DMS 273 (cell line): ENCODE measurements around the gene RIOK1.
"Not testable (repeated sequence)": the region's sequence is repeated elsewhere in the genome, so short reads cannot be mapped to it uniquely, and the experiment has no call there.

Experiments
- DNase-seq: peaks from one replicate; lab custom pipeline; 2025; ENCODE audit not compliant: unreplicated experiment; lab: John Stamatoyannopoulos, UW

The RIOK1 gene

DNA sequence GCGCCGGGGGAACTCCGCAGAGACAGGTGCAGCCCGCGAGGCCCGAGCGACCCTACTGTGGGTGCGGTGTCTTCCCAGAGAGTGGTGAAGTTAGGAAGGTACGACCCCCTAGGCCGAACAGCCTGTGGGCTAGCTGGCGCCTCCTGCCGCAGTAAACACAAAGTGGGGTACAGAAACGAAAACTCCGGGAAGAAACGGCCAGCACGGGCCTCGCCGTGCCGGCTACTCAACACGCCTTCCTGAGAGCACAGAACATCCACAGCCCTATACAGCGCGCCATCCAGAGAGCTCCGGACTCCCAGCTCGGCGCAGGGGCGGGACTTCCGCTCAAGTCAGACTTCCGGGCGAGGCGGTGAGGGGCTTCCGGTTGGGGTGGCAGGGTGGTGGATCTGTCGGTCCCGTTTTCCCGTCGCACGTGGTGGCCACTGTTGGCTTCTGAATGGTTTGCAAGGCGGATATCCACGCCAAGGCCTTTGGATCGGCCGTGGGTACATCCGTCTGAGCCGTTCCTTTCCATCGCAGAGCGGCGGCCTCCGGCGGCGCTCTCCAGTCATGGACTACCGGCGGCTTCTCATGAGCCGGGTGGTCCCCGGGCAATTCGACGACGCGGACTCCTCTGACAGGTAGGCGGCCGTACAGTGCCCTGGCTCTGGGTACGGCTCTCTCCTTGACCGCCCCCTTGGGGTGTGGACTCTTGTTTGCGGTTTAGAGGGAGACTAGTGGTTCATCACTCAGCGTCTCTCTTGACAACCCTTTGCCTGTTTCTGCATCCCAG is at the start of gene RIOK1, which contains the start of gene CAGE1:
Gene RIOK1 (plus strand): TSS at position 358 of the 775 bp plus-strand sequence. CDS start 195 bp downstream, at position 553.
Gene CAGE1 (minus strand): TSS at position 292 of the 775 bp plus-strand sequence. CDS start 2,569 bp downstream, outside the sequence.
- DNase-seq, result peak; percentile 97

GRCh38 chr6:7341271-7341670 is 48.3 kb upstream of the RIOK1 start:
- no peak for DNase-seq

- peak; percentile 71 for DNase-seq
These were observed 47.4 kb upstream of the RIOK1 start for GRCh38 chr6:7341989-7342742.

GRCh38 chr6:7343546-7344475 is 45.8 kb upstream of the RIOK1 start:
- no peak for DNase-seq

DNA sequence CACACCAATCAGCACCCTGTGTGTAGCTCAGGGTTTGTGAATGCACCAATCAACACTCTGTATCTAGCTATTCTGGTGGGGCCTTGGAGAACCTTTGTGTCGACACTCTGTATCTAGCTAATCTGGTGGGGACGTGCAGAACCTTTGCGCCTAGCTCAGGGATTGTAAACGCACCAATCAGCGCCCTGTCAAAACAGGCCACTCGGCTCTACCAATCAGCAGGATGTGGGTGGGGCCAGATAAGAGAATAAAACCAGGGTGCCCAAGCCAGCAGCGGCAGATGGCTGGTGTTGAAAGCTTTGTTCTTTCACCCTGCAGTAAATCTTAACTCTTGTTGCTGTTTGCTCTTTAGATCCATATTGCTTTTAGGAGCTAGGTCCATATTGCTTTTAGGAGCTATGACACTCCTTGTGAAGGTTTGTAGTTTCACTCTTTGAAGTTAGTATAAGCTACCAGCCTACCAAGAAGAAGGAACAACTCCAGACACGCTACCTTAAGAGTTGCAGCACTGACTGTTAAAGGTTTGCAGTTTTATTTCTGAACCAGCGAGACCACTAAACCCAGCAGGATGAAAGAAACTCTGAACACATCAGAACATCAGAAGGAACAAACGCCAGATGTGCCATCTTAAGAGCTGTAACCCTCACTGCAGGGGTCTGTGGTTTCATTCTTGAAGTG is 44.7 kb upstream of the RIOK1 start:
- DNase-seq, result not testable (repeated sequence)

- not testable (repeated sequence) for DNase-seq
These were observed 42.0 kb upstream of the RIOK1 start for GRCh38 chr6:7347551-7347997.

DNA sequence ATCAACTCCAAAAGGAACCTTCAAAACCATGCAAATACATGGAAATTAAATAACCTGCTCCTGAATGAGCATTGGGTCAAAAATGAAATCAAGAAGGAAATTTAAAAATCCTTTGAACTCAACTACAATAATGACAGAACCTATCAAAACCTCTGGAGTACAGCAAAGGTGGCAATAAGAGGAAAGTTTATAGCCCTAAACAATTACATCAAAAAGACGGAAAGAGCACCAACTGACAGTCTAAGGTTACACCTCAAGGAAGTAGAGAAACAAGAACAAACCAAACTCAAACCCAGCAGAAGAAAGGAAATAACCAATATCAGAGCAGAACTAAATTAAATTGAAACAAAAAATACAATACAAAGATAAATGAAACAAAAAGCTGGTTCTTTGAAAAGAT is 39.0 kb upstream of the RIOK1 start:
- not testable (repeated sequence) for DNase-seq

DNA sequence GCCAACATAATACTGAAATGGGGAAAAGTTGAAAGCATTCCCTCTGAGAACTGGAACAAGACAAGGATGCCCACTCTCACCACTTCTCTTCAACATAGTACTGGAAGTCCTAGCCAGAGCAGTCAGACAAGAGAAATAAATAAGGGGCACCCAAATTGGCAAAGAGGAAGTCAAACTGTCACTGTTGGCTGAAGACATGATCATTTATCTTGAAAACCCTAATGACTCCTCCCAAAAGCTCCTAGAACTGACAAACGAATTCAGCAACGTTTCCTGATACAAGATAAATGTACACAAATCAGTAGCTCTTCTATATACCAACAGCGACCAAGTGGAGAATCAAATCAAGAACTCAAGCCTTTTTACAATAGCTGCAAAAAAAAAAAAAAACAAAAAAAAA is 37.7 kb upstream of the RIOK1 start:
- DNase-seq, result not testable (repeated sequence)

DNA sequence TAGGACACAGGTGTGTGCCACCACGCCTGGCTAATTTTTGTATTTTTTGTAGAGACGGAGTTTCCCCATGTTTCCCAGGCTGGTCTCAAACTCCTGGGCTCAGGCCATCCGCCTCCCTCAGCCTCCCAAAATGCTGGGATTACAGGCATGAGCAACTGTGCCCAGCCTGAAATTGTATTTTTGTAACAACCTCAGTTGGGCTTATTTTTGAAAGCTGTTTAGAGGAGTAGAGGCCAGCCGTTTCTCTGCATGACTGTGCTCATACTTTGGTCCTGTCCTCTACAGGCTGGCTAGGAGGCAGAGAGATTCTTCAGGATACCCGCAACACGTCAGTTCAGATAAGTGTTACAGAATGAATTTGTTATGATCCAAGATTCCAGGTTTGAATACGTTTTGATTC is 22.2 kb upstream of the RIOK1 start:
- no peak for DNase-seq

DNA sequence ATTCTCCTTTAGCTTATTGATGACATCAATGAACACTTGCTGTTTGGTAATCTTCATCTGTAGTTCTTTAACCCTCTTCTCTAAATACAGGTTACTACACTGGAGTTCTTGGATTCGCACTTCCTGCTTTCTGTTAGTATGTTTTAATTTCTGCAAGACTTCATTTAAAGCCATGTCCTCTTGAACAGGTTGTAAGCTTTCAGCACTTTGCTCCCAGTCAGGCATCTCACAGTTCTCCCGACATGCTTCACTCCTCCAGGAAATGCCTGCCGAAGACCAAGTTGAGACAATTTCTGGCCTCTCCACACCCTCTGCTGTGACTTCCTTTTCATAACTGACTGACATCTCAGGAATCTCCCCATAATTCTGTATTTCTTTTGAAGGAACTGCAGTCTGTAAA is 15.9 kb upstream of the RIOK1 start:
- DNase-seq, result no peak

- DNase-seq, result no peak
These were observed 11.6 kb upstream of the RIOK1 start for GRCh38 chr6:7377961-7378360.

GRCh38 chr6:7378740-7379139 is 10.9 kb upstream of the RIOK1 start:
- no peak for DNase-seq

DNA sequence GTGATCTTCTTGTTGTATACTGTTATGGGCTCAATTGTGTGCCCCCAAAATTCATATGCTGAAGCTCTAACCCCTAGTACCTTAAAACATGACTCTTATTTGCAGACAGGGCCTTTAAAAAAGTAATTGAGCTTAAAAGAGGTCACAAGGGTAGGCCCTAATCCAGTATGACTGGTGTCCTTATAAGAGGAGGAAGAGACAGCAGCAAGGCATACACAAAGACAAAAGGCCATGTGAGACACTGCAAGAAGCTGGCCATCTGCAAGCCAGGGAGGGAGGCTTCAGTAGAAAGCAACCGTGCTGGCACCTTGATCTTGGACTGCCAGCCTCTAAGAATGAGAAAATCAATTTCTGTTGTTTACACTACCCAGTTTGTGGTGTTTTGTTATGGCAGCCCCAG is 8.5 kb upstream of the RIOK1 start:
- no peak for DNase-seq

- DNase-seq, result peak; percentile 87
These were observed 502 bp upstream of the RIOK1 start for GRCh38 chr6:7389162-7389450.

DNA sequence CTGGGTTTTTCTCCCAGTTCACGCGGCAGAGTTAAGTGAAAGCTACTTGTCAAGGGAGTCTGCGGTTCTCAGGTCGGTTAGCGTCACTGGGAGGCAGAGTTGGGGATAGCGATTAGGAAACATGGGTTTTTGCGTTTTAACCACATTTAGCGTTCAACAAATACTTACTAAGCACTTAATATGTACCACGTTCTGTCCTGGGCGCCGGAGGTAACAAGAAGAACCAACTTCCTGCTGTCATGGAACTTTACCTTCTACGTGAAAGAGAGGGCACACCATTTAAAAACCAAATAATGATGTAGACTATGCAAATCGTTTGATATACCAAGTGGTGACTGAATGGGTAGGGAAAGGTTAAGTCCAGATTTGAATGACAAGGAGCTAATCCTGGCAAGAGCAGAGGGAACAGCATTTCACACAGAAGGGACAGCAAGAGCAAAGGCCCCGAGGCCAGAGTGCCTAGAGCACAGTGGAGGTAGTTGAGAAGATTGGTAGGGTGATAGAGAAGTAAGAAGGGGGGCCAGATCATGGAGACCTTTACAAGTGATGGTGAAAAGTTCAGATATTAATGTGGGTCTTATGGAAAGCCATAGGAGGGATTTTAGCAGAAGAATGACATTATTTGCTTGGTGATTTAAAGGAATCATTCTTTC is 744 bp downstream of the RIOK1 start:
- DNase-seq, result peak; percentile 48

DNA sequence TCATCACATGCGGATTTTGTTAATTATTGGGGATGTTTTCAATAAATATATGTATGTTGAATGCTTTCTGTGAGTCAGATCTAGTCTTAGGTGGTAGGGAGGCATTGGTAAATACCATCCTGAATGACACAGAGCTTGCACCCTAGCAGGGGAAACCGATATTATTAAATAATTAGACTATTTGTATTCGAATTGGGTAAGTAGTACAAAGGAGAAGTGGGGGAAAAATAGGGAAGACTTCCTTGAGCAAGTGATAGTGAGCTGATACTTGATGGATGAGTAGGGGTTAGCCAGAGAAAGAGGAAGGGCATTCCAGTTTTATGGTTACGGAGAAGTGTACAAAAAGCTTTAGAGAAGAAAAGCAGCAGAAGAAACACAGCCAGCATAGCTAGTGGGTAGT is 1.5 kb downstream of the RIOK1 start:
- no peak for DNase-seq

DNA sequence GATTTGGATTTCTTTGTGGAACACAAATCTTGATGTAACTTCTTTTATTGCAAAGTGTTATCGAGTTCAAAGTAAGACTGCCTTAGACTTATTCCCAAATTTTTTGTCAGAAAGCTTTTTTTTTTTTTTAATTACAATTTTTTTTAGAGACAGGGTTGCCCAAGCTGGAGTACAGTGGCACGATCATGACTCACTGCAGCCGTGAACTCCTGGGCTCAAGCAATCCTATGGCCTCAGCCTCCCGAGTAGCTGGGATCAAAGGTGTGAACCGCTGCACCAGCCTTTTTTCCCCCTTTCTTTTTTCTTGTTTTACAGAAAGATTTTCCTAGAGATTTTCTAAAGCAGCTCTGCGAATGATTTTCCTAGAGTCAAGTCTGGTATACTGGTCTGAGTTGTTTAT is 2.8 kb downstream of the RIOK1 start:
- DNase-seq, result no peak

DNA sequence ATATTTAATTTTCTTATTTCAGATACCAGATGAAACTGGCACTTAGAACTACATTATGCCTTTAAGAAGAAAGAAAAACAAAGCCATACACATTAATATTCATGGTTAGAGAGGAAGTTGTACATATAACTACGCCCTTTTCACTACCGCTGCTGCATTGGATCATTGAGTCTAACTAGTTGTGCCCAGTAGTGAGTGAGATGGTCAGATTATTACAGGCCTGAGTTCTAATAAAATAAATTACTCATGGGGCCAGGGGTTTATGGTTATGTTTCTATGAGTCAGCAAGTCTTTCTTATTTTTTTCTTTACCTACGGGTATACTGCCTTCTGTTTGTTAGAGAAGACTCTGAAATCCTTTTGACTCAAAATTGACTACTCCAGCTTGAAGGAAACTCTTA is 11.5 kb downstream of the RIOK1 start:
- no peak for DNase-seq

DNA sequence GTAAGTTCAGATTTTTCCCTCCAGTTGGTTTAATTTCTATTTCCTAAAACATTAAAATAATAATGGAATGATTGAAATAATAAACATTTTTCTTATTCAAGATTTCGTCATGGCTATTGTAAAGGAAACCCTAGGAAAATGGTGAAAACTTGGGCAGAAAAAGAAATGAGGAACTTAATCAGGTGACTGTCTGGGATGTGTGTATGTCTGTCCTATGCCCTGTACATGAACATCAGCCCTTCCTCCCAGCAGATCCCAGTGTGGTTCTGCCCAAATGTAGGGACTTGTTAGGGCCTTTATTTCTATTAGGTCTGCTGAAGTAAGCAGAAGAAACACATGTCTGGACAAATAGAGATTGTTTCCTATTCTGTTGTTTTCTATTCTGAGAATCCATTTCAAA is 13.1 kb downstream of the RIOK1 start:
- DNase-seq, result no peak

DNA sequence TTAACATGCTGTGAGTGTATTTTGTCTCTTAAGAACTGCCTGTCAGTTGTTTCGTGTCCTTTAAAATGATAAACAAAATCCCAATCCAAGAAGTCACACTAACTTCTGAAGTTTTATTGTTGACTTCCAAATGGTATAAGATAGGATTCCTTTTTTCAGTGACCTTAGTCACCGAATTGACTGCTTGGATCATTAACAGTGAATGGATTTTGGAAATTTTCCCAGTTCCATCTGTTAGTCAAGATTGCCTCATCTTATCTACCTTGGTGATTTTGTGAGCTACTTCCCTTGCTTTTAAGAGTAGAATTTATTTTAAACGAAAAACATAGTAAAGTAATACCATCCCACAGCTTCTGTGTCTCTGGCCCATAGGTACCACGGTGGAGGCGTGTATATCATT is 14.9 kb downstream of the RIOK1 start:
- DNase-seq, result no peak
